K562 (cell line): Measurements from ENCODE around the gene PHF21B. TPM values are rescaled to one million over a fixed set of nuclear protein-coding genes. Genes with fewer than 3 reads are reported as not detected.

ENCODE experiments used
- ATAC-seq: fragments of 200-7000 bp; cut with Tn5 transposase; 3 replicates; pipeline ENCODE4 v1.9.1; 2020; ENCODE audit warnings: moderate library complexity
- BruUV-seq: library from RNA; stranded (reverse); fragments of 400-500 nt; replicated peaks from 2 replicates; lab custom pipeline; 2021; lab: Mats Ljungman, UMichigan
- CTCF ChIA-PET: fragments of 300-600 bp; formaldehyde crosslinking; extraction: SDS; loops from one replicate; lab custom pipeline; 2021; ENCODE audit warnings: low intra/inter-chr PET ratio; lab: Yijun Ruan, JAX
- POLR2A ChIA-PET: fragments of 300-600, 350-650 bp; sonication (Branson Sonifier 250); formaldehyde crosslinking; extraction: SDS; loops from one replicate; lab custom pipeline; 2021; ENCODE audit warnings: antibody characterized with exemption, inconsistent platforms; lab: Yijun Ruan, JAX
- DNase-seq, 4 experiments: peaks; one replicate each; pipeline versions ENCODE4 v3.0.0 to v3.0.0-alpha.2; 2011 to 2018; ENCODE audit warnings: low spot score in 3 of 4, mixed read lengths in 3 of 4; ENCODE audit errors: extremely low read depth in 1 of 4
- FAIRE-seq: peaks from 2 replicates; lab custom pipeline; 2011; peaks lifted over from hg19 to GRCh38; lab: Jason Lieb, UNC
- H2AFZ ChIP-seq: 2 replicates; pipeline ENCODE4 v1.6.0; 2011; ENCODE audit warnings: low read depth, low read length, control low read depth, inconsistent platforms
- H3K27ac ChIP-seq: fragments of 200-600 bp; 3 replicates; pipeline ENCODE4 v1.8.0; 2011; ENCODE audit warnings: low read depth, mild to moderate bottlenecking, control low read depth, inconsistent platforms, low read length, moderate library complexity, mixed read lengths; ENCODE audit errors: extremely low read depth
- H3K27me3 ChIP-seq, 2 experiments: fragments of 300-600 bp in 1 of 2; 2 replicates in 1 of 2; 3 replicates in 1 of 2; pipeline versions ENCODE4 v1.6.0 to v1.8.0; 2011; ENCODE audit warnings: inconsistent platforms in 2 of 2, low read length in 2 of 2, mild to moderate bottlenecking in 1 of 2, mixed read lengths in 1 of 2, moderate library complexity in 1 of 2; ENCODE audit not compliant: control insufficient read depth in 2 of 2, insufficient read depth in 2 of 2
- H3K36me3 ChIP-seq: fragments of 300-600 bp; 3 replicates; pipeline ENCODE4 v1.8.0; 2011; ENCODE audit warnings: mild to moderate bottlenecking, low read length, inconsistent platforms; ENCODE audit not compliant: control insufficient read depth, insufficient read depth
- H3K4me1 ChIP-seq, 2 experiments: fragments of 200-600 bp in 1 of 2; replicated peaks in 1 of 2; 2 replicates in 1 of 2; 3 replicates in 1 of 2; pipeline versions ENCODE4 v1.5.1 to v1.8.0; 2011; ENCODE audit warnings: inconsistent platforms in 2 of 2, low read length in 2 of 2, mild to moderate bottlenecking in 1 of 2, mixed read lengths in 1 of 2, moderate library complexity in 1 of 2; ENCODE audit not compliant: control insufficient read depth in 2 of 2, insufficient read depth in 2 of 2
- H3K4me2 ChIP-seq: 2 replicates; pipeline ENCODE4 v1.6.1; 2011; ENCODE audit warnings: low read length, control low read depth, inconsistent platforms, mixed read lengths; ENCODE audit not compliant: insufficient read depth
- H3K4me3 ChIP-seq: fragments of 200-600 bp; sonication (generic), shearing (Covaris generic); 2 replicates; pipeline ENCODE4 v1.5.1; 2016; ENCODE audit warnings: control low read depth, inconsistent platforms
- H3K79me2 ChIP-seq: fragments of 200-600 bp; 3 replicates; pipeline ENCODE4 v1.8.0; 2011; ENCODE audit warnings: low read length, inconsistent platforms; ENCODE audit not compliant: control insufficient read depth, insufficient read depth
- H3K9ac ChIP-seq, 2 experiments: 2 replicates each; pipeline versions ENCODE4 v1.6.0 to v1.6.1; 2011; ENCODE audit warnings: low read depth in 2 of 2, low read length in 2 of 2, control low read depth in 1 of 2, inconsistent platforms in 1 of 2, mild to moderate bottlenecking in 1 of 2, mixed read lengths in 1 of 2; ENCODE audit not compliant: insufficient read depth in 1 of 2
- H3K9me1 ChIP-seq: one replicate; pipeline ENCODE4 v1.6.0; 2011; ENCODE audit warnings: inconsistent platforms, mild to moderate bottlenecking, low read length, moderate library complexity; ENCODE audit not compliant: control insufficient read depth, insufficient read depth
- H3K9me3 ChIP-seq: replicated peaks from 2 replicates; pipeline ENCODE4 v1.5.1; 2011; ENCODE audit warnings: low read depth, low read length, inconsistent platforms; ENCODE audit not compliant: control insufficient read depth, insufficient read depth
- H4K20me1 ChIP-seq: replicated peaks from 2 replicates; pipeline ENCODE4 v1.6.1; 2011; ENCODE audit warnings: low read length, inconsistent platforms, mixed read lengths; ENCODE audit not compliant: control insufficient read depth, insufficient read depth
- DPF2 ChIP-seq: fragments of 450-650 bp; IDR thresholded peaks from 2 replicates; pipeline ENCODE4 v1.6.1; 2016
- HDAC3 ChIP-seq: fragments of 450-650 bp; IDR thresholded peaks from 2 replicates; pipeline ENCODE4 v1.6.1; 2018; ENCODE audit warnings: borderline replicate concordance, mild to moderate bottlenecking, moderate library complexity; ENCODE audit not compliant: partially characterized antibody
- HMG20B ChIP-seq: fragments of 250-450 bp; sonication (Bioruptor Pico); IDR thresholded peaks from 2 replicates; pipeline ENCODE4 v1.5.0; 2021; ENCODE audit warnings: mild to moderate bottlenecking
- KDM2B ChIP-seq: fragments of 250-450 bp; sonication (Bioruptor Pico); IDR thresholded peaks from 2 replicates; pipeline ENCODE4 v1.8.0; 2021; ENCODE audit warnings: mild to moderate bottlenecking, moderate library complexity
- MCM7 ChIP-seq, 2 experiments: fragments of 450-650 bp; IDR thresholded peaks; 2 replicates each; pipeline ENCODE4 v1.6.1; 2016 to 2018
- MXI1 ChIP-seq: IDR thresholded peaks from 2 replicates; pipeline ENCODE4 v1.6.1; 2011; ENCODE audit warnings: low read depth, mild to moderate bottlenecking, improper control_type of control experiment, low read length
- NCOA6 ChIP-seq: fragments of 450-650 bp; IDR thresholded peaks from 2 replicates; pipeline ENCODE4 v1.6.1; 2017; ENCODE audit warnings: mild to moderate bottlenecking
- NUFIP1 ChIP-seq: fragments of 450-650 bp; IDR thresholded peaks from 2 replicates; pipeline ENCODE4 v1.6.1; 2018; ENCODE audit not compliant: partially characterized antibody
- PHF8 ChIP-seq: fragments of 200-600 bp; sonication (generic); IDR thresholded peaks from 2 replicates; pipeline ENCODE4 v1.6.1; 2012; ENCODE audit warnings: mixed run types, mild to moderate bottlenecking, inconsistent platforms, low read length, moderate library complexity, borderline replicate concordance
- POLR3G ChIP-seq: IDR thresholded peaks from 2 replicates; pipeline ENCODE4 v1.6.1; 2011; ENCODE audit not compliant: insufficient read length, insufficient replicate concordance; ENCODE audit errors: extremely low read depth
- RAD21 ChIP-seq, 2 experiments: fragments of 250-450 bp in 1 of 2; fragments of 450-650 bp in 1 of 2; sonication (Bioruptor Pico) in 1 of 2; formaldehyde crosslinking in 1 of 2; IDR thresholded peaks in 1 of 2; conservative IDR thresholded peaks in 1 of 2; 2 replicates each; pipeline versions ENCODE4 v1.4.0 to v1.8.0; 2020 to 2022; ENCODE audit warnings: mild to moderate bottlenecking in 2 of 2, moderate library complexity in 1 of 2
- STAT5A ChIP-seq: IDR thresholded peaks from 2 replicates; pipeline ENCODE4 v1.6.1; 2012; ENCODE audit warnings: low read length, inconsistent platforms, borderline replicate concordance
- TCFL5 ChIP-seq: fragments of 250-450 bp; sonication (Bioruptor Pico); conservative IDR thresholded peaks from 2 replicates; pipeline ENCODE4 v1.6.1; 2021; ENCODE audit warnings: mild to moderate bottlenecking, moderate library complexity, matching md5 sums
- ZNF398 ChIP-seq: fragments of 250-450 bp; sonication (Bioruptor Pico); IDR thresholded peaks from 2 replicates; pipeline ENCODE4 v1.8.0; 2021; ENCODE audit warnings: moderate library complexity, mild to moderate bottlenecking, inconsistent platforms
- WGBS: fragments of 100-300 bp; shearing (Covaris generic); methylation state at CpG from one replicate; pipeline ENCODE4 v1.1.6; 2016; ENCODE audit warnings: low coverage, mixed read lengths; ENCODE audit not compliant: insufficient coverage; ENCODE audit errors: missing lambda C conversion rate; 5-methylcytosine and 5-hydroxymethylcytosine counted together
- in situ Hi-C: fragments of 300-500 bp; cut with MboI; formaldehyde crosslinking; loops from 4 replicates; pipeline ENCODE4 v1.15.0; 2018; ENCODE audit warnings: inconsistent platforms, mixed read lengths
- intact Hi-C: fragments of 100-400 bp; cut with micrococcal nuclease; formaldehyde crosslinking; loops from 2 replicates; pipeline ENCODE4 v1.14.2; 2022
- polyA plus RNA-seq, 8 experiments: library from polyadenylated mRNA; depleted of rRNA in 4 of 8; stranded (reverse) in 5 of 8; unstranded in 3 of 8; fragments of >200 nt; fragmentation: Nextera tagmentation in 2 of 8; fragmentation: Illumina TruSeq in 1 of 8; extraction: Ambion mirVana in 2 of 8; extraction: Trizol in 1 of 8; gene quantifications; 2 replicates each; pipeline versions ENCODE4 v1.2.1 to v1.2.3, GENCODE V29; 2011 to 2014; ENCODE audit warnings: inconsistent platforms in 1 of 8, missing spikeins in 1 of 8
- total RNA-seq, 7 experiments: library from RNA; depleted of rRNA in 6 of 7; stranded (reverse); fragments of >200 nt in 6 of 7; fragmentation: Illumina TruSeq in 2 of 7; extraction: Trizol in 2 of 7; gene quantifications; 2 replicates each; pipeline versions ENCODE4 v1.2.1 to v1.2.3, GENCODE V29; 2011 to 2021; ENCODE audit warnings: low replicate concordance in 1 of 7
- TF ChIP-seq, protein P1 (sequence below): IDR thresholded peaks from 2 replicates; pipeline ENCODE4 v1.6.1; 2014; ENCODE audit warnings: antibody characterized with exemption
- TF ChIP-seq, protein P2 (sequence below): fragments of 450-650 bp; formaldehyde crosslinking; IDR thresholded peaks from 2 replicates; pipeline ENCODE4 v1.4.0; 2022; ENCODE audit warnings: mild to moderate bottlenecking, moderate library complexity
- TF ChIP-seq, protein P3 (sequence below): fragments of 250-450 bp; sonication (Bioruptor Pico); IDR thresholded peaks from 2 replicates; pipeline ENCODE4 v1.8.0; 2022; ENCODE audit warnings: inconsistent platforms

Gene PHF21B
- total and polyA plus RNA-seq, 9 of the 15 experiments (the other 6 are each of a cell fraction or from before 2014, with no cell fraction given): 0.04 TPM; not detected in 8

GRCh38 chr22:44860311-44860710 is 149.5 kb downstream of the PHF21B start (continued):
- TF ChIP-seq RAD21 (CRISPR knock-in tag; conservative IDR thresholded peaks at IDR 0.05 in 1 of 2, IDR thresholded peaks at IDR 0.05 in 1 of 2) (no peak), PHF8 (no peak), MCM7 (IDR thresholded peaks at IDR 0.05) (no peak), HMG20B (CRISPR knock-in tag) (no peak), HDAC3 (no peak), KDM2B (CRISPR knock-in tag) (no peak)
- TF ChIP-seq, protein P1, sequence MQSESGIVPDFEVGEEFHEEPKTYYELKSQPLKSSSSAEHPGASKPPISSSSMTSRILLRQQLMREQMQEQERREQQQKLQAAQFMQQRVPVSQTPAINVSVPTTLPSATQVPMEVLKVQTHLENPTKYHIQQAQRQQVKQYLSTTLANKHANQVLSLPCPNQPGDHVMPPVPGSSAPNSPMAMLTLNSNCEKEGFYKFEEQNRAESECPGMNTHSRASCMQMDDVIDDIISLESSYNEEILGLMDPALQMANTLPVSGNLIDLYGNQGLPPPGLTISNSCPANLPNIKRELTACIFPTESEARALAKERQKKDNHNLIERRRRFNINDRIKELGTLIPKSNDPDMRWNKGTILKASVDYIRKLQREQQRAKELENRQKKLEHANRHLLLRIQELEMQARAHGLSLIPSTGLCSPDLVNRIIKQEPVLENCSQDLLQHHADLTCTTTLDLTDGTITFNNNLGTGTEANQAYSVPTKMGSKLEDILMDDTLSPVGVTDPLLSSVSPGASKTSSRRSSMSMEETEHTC: no peak

GRCh38 chr22:44859641-44860040 is 150.2 kb downstream of the PHF21B start:
- in situ Hi-C loops: no loop called here
- intact Hi-C loops: no loop called here
- 2% methylated on average over 11 of the region's 13 CpGs for WGBS
- TF ChIP-seq, protein P2, sequence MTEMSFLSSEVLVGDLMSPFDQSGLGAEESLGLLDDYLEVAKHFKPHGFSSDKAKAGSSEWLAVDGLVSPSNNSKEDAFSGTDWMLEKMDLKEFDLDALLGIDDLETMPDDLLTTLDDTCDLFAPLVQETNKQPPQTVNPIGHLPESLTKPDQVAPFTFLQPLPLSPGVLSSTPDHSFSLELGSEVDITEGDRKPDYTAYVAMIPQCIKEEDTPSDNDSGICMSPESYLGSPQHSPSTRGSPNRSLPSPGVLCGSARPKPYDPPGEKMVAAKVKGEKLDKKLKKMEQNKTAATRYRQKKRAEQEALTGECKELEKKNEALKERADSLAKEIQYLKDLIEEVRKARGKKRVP (CRISPR knock-in tag): no peak
- TF ChIP-seq DPF2 (no peak), NCOA6 (no peak), TCFL5 (CRISPR knock-in tag) (no peak), ZNF398 (CRISPR knock-in tag) (no peak), MXI1 (no peak), POLR3G (no peak), STAT5A (no peak), NUFIP1 (no peak)
- TF ChIP-seq, protein P3, sequence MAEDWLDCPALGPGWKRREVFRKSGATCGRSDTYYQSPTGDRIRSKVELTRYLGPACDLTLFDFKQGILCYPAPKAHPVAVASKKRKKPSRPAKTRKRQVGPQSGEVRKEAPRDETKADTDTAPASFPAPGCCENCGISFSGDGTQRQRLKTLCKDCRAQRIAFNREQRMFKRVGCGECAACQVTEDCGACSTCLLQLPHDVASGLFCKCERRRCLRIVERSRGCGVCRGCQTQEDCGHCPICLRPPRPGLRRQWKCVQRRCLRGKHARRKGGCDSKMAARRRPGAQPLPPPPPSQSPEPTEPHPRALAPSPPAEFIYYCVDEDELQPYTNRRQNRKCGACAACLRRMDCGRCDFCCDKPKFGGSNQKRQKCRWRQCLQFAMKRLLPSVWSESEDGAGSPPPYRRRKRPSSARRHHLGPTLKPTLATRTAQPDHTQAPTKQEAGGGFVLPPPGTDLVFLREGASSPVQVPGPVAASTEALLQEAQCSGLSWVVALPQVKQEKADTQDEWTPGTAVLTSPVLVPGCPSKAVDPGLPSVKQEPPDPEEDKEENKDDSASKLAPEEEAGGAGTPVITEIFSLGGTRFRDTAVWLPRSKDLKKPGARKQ: no peak

More at GRCh38 chr22:44859641-44860040, 150.2 kb downstream of the PHF21B start:
- Histone ChIP-seq H3K9me1 (no peaks in the 10 kb centered on the region), H3K9ac (no peak overlapping the region), H3K27me3 (peaks cover 0 to 11% of the 10 kb centered on the region in 2 experiments; a peak in 2 of 5 replicates), H3K27ac (no peak overlapping the region), H3K36me3 (no peaks in the 10 kb centered on the region), H3K4me2 (no peak overlapping the region), H4K20me1 (no peaks in the 10 kb centered on the region), H3K9me3 (no peaks in the 10 kb centered on the region), H3K4me3 (no peak overlapping the region), H2AFZ (no peak overlapping the region), H3K79me2 (no peaks in the 10 kb centered on the region), H3K4me1 (no peaks in the 10 kb centered on the region)
- no peak for FAIRE-seq
- CTCF ChIA-PET: no interaction called here
- DNase-seq: no peak
- POLR2A ChIA-PET: interaction anchor here (0.8 kb wide), 1 partner anchor 10 kb away, joined by 3 read pairs; no protein-coding TSS in a partner anchor
- no peak for ATAC-seq
- no TSS peak for BruUV-seq
